ENCODE data around the gene LRRC49.
A peak's percentile ranks its signal among the peaks of the same experiment; 100 is the strongest.

The LRRC49 gene

DNA sequence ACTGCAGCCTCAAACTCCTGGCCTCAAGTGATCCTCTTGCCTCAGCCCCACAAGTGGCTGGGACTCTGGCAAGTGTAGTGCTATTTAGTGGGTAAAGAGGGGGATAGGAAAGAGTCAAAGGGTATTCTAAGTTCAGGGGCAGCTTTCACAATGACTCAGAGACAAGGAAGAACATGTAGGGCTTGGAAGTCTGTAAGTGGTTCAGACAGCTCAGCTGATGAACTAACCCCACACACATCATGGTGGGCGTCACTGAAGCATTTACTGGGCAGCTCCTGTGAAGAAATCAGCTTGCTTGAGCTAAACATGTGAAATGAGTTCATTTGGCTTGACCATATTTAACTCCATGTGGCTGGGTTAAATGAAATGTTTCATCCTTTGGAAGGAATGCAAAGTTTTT is 188.1 kb downstream of the LRRC49 start:
- Histone ChIP-seq H3K4me3 (ENCODE audit: insufficient read depth in 1 of 2, low read depth in 1 of 2, low read length in 2 of 2) (no peak overlapping the region), H3K14ac (ENCODE audit: low read length in 2 of 2) (no peak overlapping the region), H2AFZ (ENCODE audit: low read depth, low read length) (no peak overlapping the region), H3K27me3 (ENCODE audit: control insufficient read depth in 1 of 2, insufficient read depth in 1 of 2, low read length in 2 of 2) (no peaks in the 10 kb centered on the region), H3K4me2 (ENCODE audit: low read length, poor library complexity, severe bottlenecking) (no peak overlapping the region), H3K18ac (ENCODE audit: low read depth in 1 of 2, low read length in 2 of 2) (no peak overlapping the region), H3K4me1 (ENCODE audit: control insufficient read depth, insufficient read depth, low read depth, low read length) (no peaks in the 10 kb centered on the region), H3K27ac (ENCODE audit: low read length, poor library complexity, severe bottlenecking) (no peak overlapping the region), H3K9ac (ENCODE audit: low read length) (peak overlapping the region; percentile 68), H2BK12ac (ENCODE audit: low read length in 2 of 2) (no peak overlapping the region), H3K4ac (ENCODE audit: low read depth in 1 of 2, low read length in 2 of 2) (no peak overlapping the region), H4K8ac (ENCODE audit: low read length) (no peak overlapping the region), H2BK5ac (ENCODE audit: low read depth, low read length, poor library complexity, severe bottlenecking) (no peak overlapping the region), H3K79me1 (replicated peaks; ENCODE audit: low read length, poor library complexity, severe bottlenecking) (no peaks in the 10 kb centered on the region), H3K9me3 (ENCODE audit: control insufficient read depth, low read length) (peaks cover 4% of the 10 kb centered on the region), H2BK120ac (ENCODE audit: low read depth, low read length) (no peak overlapping the region), H3K36me3 (ENCODE audit: control insufficient read depth in 1 of 2, insufficient read depth in 2 of 2, low read depth in 1 of 2, low read length in 2 of 2) (no peaks in the 10 kb centered on the region), H2AK5ac (ENCODE audit: low read length, severe bottlenecking) (no peak overlapping the region), H3K23ac (ENCODE audit: low read length in 2 of 2) (no peak overlapping the region), H4K91ac (ENCODE audit: low read length) (no peak overlapping the region), H2BK15ac (ENCODE audit: low read depth, poor library complexity, severe bottlenecking) (no peak overlapping the region)
- WGBS: 60% methylated on average over 1 of the region's 1 CpG
- DNase-seq: peak; percentile 73

DNA sequence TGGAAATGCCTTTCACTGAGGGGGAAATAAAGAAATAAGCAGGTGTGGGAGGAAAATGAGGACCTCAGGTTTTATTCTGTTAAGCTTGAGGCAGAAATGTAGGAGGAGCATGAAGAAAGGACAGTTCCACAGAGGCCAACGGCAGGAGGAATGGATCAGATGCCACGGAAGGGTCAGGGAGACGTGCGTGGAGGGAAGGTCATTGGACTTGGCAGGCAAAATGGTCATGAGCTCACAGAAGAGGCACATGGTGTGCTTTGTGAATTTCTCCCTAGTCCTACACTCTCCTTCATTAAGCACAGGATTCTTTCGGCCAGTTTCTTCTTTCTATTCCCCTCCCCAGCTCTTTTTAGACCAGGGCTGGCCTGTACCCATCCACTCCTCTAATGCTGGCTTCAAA is 190.2 kb downstream of the LRRC49 start:
- H3K4me3 ChIP-seq (ENCODE audit: insufficient read depth in 1 of 2, low read depth in 1 of 2, low read length in 2 of 2): no peak overlapping the region
- no peak overlapping the region for H2BK12ac ChIP-seq (ENCODE audit: low read length in 2 of 2)
- peak overlapping the region in 1 of 2 experiments; percentile 8 for H3K23ac ChIP-seq (ENCODE audit: low read length in 2 of 2)
- H3K9ac ChIP-seq (ENCODE audit: low read length): peak overlapping the region; percentile 82
- no peak overlapping the region for H2BK15ac ChIP-seq (ENCODE audit: low read depth, poor library complexity, severe bottlenecking)
- H4K91ac ChIP-seq (ENCODE audit: low read length): no peak overlapping the region
- H2AK5ac ChIP-seq (ENCODE audit: low read length, severe bottlenecking): no peak overlapping the region
- H3K4me2 ChIP-seq (ENCODE audit: low read length, poor library complexity, severe bottlenecking): no peak overlapping the region
- H3K36me3 ChIP-seq (ENCODE audit: control insufficient read depth in 1 of 2, insufficient read depth in 2 of 2, low read depth in 1 of 2, low read length in 2 of 2): no peaks in the 10 kb centered on the region
- no peak for DNase-seq
- H3K4ac ChIP-seq (ENCODE audit: low read depth in 1 of 2, low read length in 2 of 2): no peak overlapping the region
- no peak overlapping the region for H2BK120ac ChIP-seq (ENCODE audit: low read depth, low read length)
- H3K18ac ChIP-seq (ENCODE audit: low read depth in 1 of 2, low read length in 2 of 2): no peak overlapping the region
- no peak overlapping the region for H3K14ac ChIP-seq (ENCODE audit: low read length in 2 of 2)
- H4K8ac ChIP-seq (ENCODE audit: low read length): no peak overlapping the region
- no peak overlapping the region for H3K27ac ChIP-seq (ENCODE audit: low read length, poor library complexity, severe bottlenecking)
- H3K9me3 ChIP-seq (ENCODE audit: control insufficient read depth, low read length): peaks cover 6% of the 10 kb centered on the region
- no peak overlapping the region for H2BK5ac ChIP-seq (ENCODE audit: low read depth, low read length, poor library complexity, severe bottlenecking)
- no peaks in the 10 kb centered on the region for H3K79me1 ChIP-seq (replicated peaks; ENCODE audit: low read length, poor library complexity, severe bottlenecking)
- H3K4me1 ChIP-seq (ENCODE audit: control insufficient read depth, insufficient read depth, low read depth, low read length): no peaks in the 10 kb centered on the region
- no peak overlapping the region for H2AFZ ChIP-seq (ENCODE audit: low read depth, low read length)
- 95% methylated on average over 5 of the region's 5 CpGs for WGBS
- no peaks in the 10 kb centered on the region for H3K27me3 ChIP-seq (ENCODE audit: control insufficient read depth in 1 of 2, insufficient read depth in 1 of 2, low read length in 2 of 2)

DNA sequence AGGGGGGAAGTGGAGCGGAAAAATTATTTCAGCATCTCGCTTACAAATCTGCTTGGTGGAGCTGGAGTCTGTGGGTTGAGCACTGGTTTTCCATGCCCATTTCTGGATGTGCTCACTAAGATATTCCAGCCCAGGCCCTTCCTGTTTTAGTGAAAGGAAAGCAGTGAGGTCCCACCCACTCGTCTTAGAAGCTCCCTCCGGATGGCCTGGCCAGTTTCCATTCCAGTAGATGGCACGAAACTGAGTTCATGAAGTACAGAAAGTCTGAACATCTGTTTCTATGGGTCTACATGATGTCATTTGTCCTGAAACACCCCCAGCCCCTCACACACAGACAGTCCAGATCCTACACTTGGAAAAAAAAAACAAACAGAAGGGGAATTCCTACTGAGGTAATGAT is 190.7 kb downstream of the LRRC49 start:
- H3K9me3 ChIP-seq (ENCODE audit: control insufficient read depth, low read length): peaks cover 6% of the 10 kb centered on the region
- no peak overlapping the region for H2AK5ac ChIP-seq (ENCODE audit: low read length, severe bottlenecking)
- no peaks in the 10 kb centered on the region for H3K4me1 ChIP-seq (ENCODE audit: control insufficient read depth, insufficient read depth, low read depth, low read length)
- H2BK5ac ChIP-seq (ENCODE audit: low read depth, low read length, poor library complexity, severe bottlenecking): no peak overlapping the region
- no peaks in the 10 kb centered on the region for H3K27me3 ChIP-seq (ENCODE audit: control insufficient read depth in 1 of 2, insufficient read depth in 1 of 2, low read length in 2 of 2)
- no peak overlapping the region for H2BK15ac ChIP-seq (ENCODE audit: low read depth, poor library complexity, severe bottlenecking)
- no peak overlapping the region for H3K4me2 ChIP-seq (ENCODE audit: low read length, poor library complexity, severe bottlenecking)
- H3K79me1 ChIP-seq (replicated peaks; ENCODE audit: low read length, poor library complexity, severe bottlenecking): no peaks in the 10 kb centered on the region
- H2BK120ac ChIP-seq (ENCODE audit: low read depth, low read length): no peak overlapping the region
- H3K23ac ChIP-seq (ENCODE audit: low read length in 2 of 2): no peak overlapping the region
- H3K4ac ChIP-seq (ENCODE audit: low read depth in 1 of 2, low read length in 2 of 2): no peak overlapping the region
- no peak overlapping the region for H3K14ac ChIP-seq (ENCODE audit: low read length in 2 of 2)
- peak overlapping the region; percentile 82 for H3K9ac ChIP-seq (ENCODE audit: low read length)
- no peak overlapping the region for H4K91ac ChIP-seq (ENCODE audit: low read length)
- no peak overlapping the region for H3K27ac ChIP-seq (ENCODE audit: low read length, poor library complexity, severe bottlenecking)
- H2AFZ ChIP-seq (ENCODE audit: low read depth, low read length): no peak overlapping the region
- no peak overlapping the region for H3K4me3 ChIP-seq (ENCODE audit: insufficient read depth in 1 of 2, low read depth in 1 of 2, low read length in 2 of 2)
- DNase-seq: no peak
- 74% methylated on average over 4 of the region's 5 CpGs for WGBS
- no peak overlapping the region for H3K18ac ChIP-seq (ENCODE audit: low read depth in 1 of 2, low read length in 2 of 2)
- H3K36me3 ChIP-seq (ENCODE audit: control insufficient read depth in 1 of 2, insufficient read depth in 2 of 2, low read depth in 1 of 2, low read length in 2 of 2): no peaks in the 10 kb centered on the region
- H4K8ac ChIP-seq (ENCODE audit: low read length): no peak overlapping the region
- no peak overlapping the region for H2BK12ac ChIP-seq (ENCODE audit: low read length in 2 of 2)

DNA sequence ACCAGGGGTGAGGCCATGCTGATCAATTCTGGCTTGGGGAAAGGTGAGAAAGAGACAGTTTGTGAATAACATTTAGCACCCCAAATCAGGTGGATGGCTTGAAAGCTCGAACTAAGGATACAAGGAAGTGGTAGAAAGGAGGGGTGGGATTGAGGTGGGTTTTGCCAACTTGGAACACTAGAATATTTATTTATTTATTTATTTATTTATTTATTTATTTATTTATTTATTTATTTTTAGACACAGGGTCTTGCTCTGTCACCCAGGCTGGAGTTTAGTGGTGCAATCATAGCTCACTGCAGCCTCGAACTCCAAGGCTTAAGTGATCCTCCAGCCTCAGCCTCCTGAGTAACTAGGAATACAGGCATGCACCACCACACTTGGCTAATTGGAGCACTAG is 191.6 kb downstream of the LRRC49 start:
- no peak overlapping the region for H3K4ac ChIP-seq (ENCODE audit: low read depth in 1 of 2, low read length in 2 of 2)
- H3K4me3 ChIP-seq (ENCODE audit: insufficient read depth in 1 of 2, low read depth in 1 of 2, low read length in 2 of 2): no peak overlapping the region
- no peaks in the 10 kb centered on the region for H3K4me1 ChIP-seq (ENCODE audit: control insufficient read depth, insufficient read depth, low read depth, low read length)
- H3K27ac ChIP-seq (ENCODE audit: low read length, poor library complexity, severe bottlenecking): no peak overlapping the region
- no peak for DNase-seq
- WGBS: 83% methylated on average over 1 of the region's 2 CpGs
- no peak overlapping the region for H2AK5ac ChIP-seq (ENCODE audit: low read length, severe bottlenecking)
- peaks cover 10% of the 10 kb centered on the region for H3K9me3 ChIP-seq (ENCODE audit: control insufficient read depth, low read length)
- no peak overlapping the region for H4K91ac ChIP-seq (ENCODE audit: low read length)
- H2AFZ ChIP-seq (ENCODE audit: low read depth, low read length): no peak overlapping the region
- H3K36me3 ChIP-seq (ENCODE audit: control insufficient read depth in 1 of 2, insufficient read depth in 2 of 2, low read depth in 1 of 2, low read length in 2 of 2): no peaks in the 10 kb centered on the region
- H3K23ac ChIP-seq (ENCODE audit: low read length in 2 of 2): no peak overlapping the region
- H2BK120ac ChIP-seq (ENCODE audit: low read depth, low read length): no peak overlapping the region
- H3K18ac ChIP-seq (ENCODE audit: low read depth in 1 of 2, low read length in 2 of 2): no peak overlapping the region
- H4K8ac ChIP-seq (ENCODE audit: low read length): no peak overlapping the region
- H2BK5ac ChIP-seq (ENCODE audit: low read depth, low read length, poor library complexity, severe bottlenecking): no peak overlapping the region
- no peak overlapping the region for H2BK15ac ChIP-seq (ENCODE audit: low read depth, poor library complexity, severe bottlenecking)
- no peak overlapping the region for H3K14ac ChIP-seq (ENCODE audit: low read length in 2 of 2)
- peak overlapping the region; percentile 82 for H3K9ac ChIP-seq (ENCODE audit: low read length)
- H3K79me1 ChIP-seq (replicated peaks; ENCODE audit: low read length, poor library complexity, severe bottlenecking): no peaks in the 10 kb centered on the region
- H3K4me2 ChIP-seq (ENCODE audit: low read length, poor library complexity, severe bottlenecking): no peak overlapping the region
- H2BK12ac ChIP-seq (ENCODE audit: low read length in 2 of 2): no peak overlapping the region
- no peaks in the 10 kb centered on the region for H3K27me3 ChIP-seq (ENCODE audit: control insufficient read depth in 1 of 2, insufficient read depth in 1 of 2, low read length in 2 of 2)
